Stimulated activated CD4-positive, alpha-beta T cell treated with anti-CD3 and anti-CD28 coated beads, Interleukin-1b, Interleukin-23, amount 100 ng/mL, for 48 hours (primary cell): Measurements from ENCODE around the gene MAPT.

ENCODE experiments used
- DNase-seq: peaks from one replicate; pipeline ENCODE4 v3.0.0-alpha.2; 2020

Gene MAPT

GRCh38 chr17:45976391-45976754, 82.0 kb downstream of the MAPT start:
- no peak for DNase-seq

GRCh38 chr17:45976755-45977505, 82.6 kb downstream of the MAPT start:
- no peak for DNase-seq

GRCh38 chr17:45977506-45977824, 83.1 kb downstream of the MAPT start:
- DNase-seq = no peak

GRCh38 chr17:45977976-45978626, 83.7 kb downstream of the MAPT start:
- no peak for DNase-seq

- DNase-seq = no peak
Observed at GRCh38 chr17:45979137-45979536, 84.8 kb downstream of the MAPT start.

GRCh38 chr17:45980855-45981254, 86.5 kb downstream of the MAPT start:
- no peak for DNase-seq

GRCh38 chr17:45981306-45981705, 87.0 kb downstream of the MAPT start:
- DNase-seq = no peak

- DNase-seq = no peak
Observed at GRCh38 chr17:45982791-45983613, 88.6 kb downstream of the MAPT start.

GRCh38 chr17:45983614-45984310, 89.4 kb downstream of the MAPT start:
- no peak for DNase-seq

GRCh38 chr17:45984368-45984767, 90.0 kb downstream of the MAPT start:
- DNase-seq = no peak

GRCh38 chr17:45985447-45985846, 91.1 kb downstream of the MAPT start:
- no peak for DNase-seq

- DNase-seq = no peak
Observed at GRCh38 chr17:45986056-45986455, 91.7 kb downstream of the MAPT start.

GRCh38 chr17:45987706-45988105, 93.4 kb downstream of the MAPT start:
- DNase-seq = no peak

- DNase-seq = no peak
Observed at GRCh38 chr17:45989759-45990158, 95.4 kb downstream of the MAPT start.

- DNase-seq = no peak
Observed at GRCh38 chr17:45990886-45991285, 96.5 kb downstream of the MAPT start.

- DNase-seq = no peak
Observed at GRCh38 chr17:45991341-45991740, 97.0 kb downstream of the MAPT start.

- no peak for DNase-seq
Observed at GRCh38 chr17:45992175-45992574, 97.8 kb downstream of the MAPT start.

- DNase-seq = no peak
Observed at GRCh38 chr17:45992904-45993303, 98.5 kb downstream of the MAPT start.

GRCh38 chr17:45993962-45994627, 99.7 kb downstream of the MAPT start:
- no peak for DNase-seq

GRCh38 chr17:45994987-45995386, 100.6 kb downstream of the MAPT start:
- DNase-seq = no peak

GRCh38 chr17:45995627-45996270, 101.4 kb downstream of the MAPT start:
- no peak for DNase-seq

GRCh38 chr17:45996282-45996937, 102.1 kb downstream of the MAPT start:
- no peak for DNase-seq
